NCI-H146 treated with DMSO at 0.1 percent for 48 hours (cell line): ENCODE results near the gene ITGAL.
A peak's percentile ranks its signal among the peaks of the same experiment; 100 is the strongest.

ENCODE experiments used
- DNase-seq: peaks from one replicate; lab custom pipeline; 2025; ENCODE audit not compliant: unreplicated experiment; lab: John Stamatoyannopoulos, UW

The ITGAL gene

DNA sequence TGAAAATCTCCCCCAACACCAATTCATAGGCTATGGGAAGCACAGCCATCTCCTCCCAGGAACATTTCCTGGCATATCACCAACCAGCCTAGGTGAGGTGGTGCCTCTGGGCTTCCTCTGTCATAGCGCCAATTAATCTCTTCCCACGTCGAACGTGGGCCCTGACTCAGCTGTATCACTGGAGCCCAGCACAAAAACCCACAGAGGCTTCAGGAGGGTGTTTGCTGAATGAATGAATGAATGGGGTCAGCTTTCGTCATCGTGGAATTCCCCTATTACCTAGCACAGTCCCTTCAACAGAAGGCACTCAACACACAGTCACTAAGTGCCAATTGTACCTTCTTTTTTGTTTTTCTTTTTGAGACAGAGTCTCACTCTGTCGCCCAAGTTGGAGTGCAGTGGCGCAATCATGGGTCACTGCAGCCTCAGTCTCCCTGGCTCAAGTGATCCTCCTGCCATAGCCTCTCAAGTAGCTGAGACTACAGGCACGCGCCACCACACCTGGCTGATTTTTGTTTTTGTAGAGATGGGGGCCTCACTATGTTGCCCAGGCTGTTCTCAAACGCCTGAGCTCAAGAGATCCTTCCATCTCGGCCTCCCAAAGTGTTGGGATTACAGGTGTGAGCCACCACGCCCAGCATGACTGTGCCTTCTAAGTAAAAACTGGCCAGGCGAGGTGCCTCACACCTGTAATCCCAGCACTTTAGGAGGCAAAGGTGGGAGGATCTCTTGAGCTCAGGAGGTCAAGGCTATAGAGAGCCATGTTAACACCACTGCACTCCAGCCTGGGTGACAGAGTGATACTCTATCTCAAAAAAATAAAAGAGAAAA is 94.8 kb downstream of the ITGAL start:
- DNase-seq, result no peak

GRCh38 chr16:30567991-30568638 is 95.6 kb downstream of the ITGAL start:
- DNase-seq, result peak; percentile 21

- DNase-seq, result no peak
Observed at GRCh38 chr16:30569281-30569680, 96.7 kb downstream of the ITGAL start.

DNA sequence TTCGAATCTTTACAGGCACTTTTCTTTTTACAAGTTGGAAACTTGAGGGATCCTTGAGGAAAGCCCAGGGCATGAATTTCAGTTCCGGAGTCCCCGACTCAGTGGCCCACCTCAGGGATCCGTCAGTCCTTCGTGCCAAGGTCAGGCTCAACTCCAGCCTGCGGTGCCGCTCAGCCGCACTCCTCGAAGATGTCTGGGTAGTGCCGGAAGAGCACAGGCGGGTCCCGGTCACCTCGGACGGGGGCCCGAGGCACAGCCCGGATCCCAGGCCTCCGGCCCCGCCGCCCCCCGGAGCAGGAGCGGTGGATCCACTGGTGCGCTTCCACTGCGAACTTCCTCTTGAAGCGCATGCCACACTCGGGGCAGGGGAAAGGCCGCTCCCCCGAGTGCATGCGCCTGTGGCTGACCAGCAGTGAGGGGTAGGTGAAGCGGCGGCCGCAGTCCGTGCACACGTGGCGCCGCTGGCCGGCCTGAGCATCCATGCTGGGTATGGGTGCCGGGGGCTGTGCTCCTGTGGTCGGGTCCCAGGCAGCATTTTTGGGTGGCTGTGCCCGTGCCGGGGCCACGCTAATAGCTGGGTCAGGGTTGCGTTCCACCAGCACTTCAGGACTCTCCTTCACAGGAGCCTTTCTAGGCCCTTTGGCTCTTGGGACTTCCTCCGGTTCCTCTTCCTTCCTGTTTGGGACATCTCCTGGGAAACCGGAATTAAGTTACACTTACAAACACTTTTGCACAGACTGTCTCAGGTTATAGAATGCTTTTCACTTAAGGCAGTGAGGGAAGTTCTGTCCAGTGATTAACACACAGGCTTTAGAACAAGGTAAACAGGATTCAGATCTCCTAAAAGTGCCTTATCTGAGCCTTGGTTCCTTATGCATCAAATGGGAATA is 97.4 kb downstream of the ITGAL start:
- DNase-seq, result no peak

GRCh38 chr16:30570636-30571444 is 98.3 kb downstream of the ITGAL start:
- DNase-seq, result peak; percentile 47

DNA sequence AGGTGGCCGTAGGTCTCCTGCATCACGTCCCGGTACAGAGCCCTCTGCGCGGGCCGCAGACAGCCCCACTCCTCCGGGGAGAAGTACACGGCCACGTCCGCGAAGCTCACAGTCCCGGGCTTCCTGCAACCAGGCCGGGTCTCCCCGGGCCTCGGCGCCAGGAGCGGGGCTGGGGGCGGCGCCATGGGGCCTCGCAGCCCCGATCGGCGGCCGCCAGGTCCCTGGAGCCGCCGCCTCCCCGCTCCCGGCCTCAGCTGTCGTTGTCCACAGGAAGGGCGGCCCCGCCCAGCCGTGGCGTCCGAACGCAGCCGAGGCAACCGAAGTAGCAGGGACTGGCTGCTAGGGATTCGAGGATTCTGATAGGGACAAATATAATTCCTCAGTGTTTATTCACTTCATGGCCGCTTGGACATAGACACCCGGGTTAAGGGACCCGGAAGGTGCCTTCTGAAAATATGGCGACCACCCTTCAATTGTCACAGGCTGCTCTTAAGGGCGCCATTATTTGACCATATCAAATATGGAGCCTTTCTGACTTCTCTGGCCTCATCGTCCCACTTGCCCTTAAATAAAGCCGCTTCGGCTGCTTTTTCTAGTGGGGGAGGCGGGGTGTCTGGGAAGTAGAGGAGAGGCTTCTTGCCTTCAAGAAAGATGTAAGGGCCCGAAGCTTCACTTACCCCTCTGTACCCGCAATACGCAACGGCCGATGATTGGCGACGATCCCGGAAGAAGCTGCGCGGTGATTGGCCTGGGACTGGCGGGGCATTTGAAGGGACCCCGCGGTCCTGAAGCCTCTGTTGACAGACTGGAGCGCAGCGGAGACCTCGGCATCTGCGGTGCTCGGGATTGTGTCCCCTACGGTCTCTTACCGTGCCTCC is 99.1 kb downstream of the ITGAL start, which contains the start of gene ZNF688:
Gene ZNF688 (minus strand): TSS at position 270 of the 878 bp plus-strand sequence. CDS start 85 bp downstream, at position 185.
- DNase-seq, result peak; percentile 96
